ENCODE results near the gene MED13L.

MED13L gene

GRCh38 chr12:116180448-116180847, 97.0 kb downstream of the MED13L start:
- no peak for DNase-seq (ENCODE audit: low read depth)

GRCh38 chr12:116179384-116179783, 98.1 kb downstream of the MED13L start:
- DNase-seq (ENCODE audit: low read depth), result no peak

GRCh38 chr12:116177017-116177416, 100.5 kb downstream of the MED13L start:
- no peak for DNase-seq (ENCODE audit: low read depth)

GRCh38 chr12:116174904-116175303, 102.6 kb downstream of the MED13L start:
- no peak for DNase-seq (ENCODE audit: low read depth)

GRCh38 chr12:116174006-116174405, 103.5 kb downstream of the MED13L start:
- no peak for DNase-seq (ENCODE audit: low read depth)

GRCh38 chr12:116172224-116172849, 105.2 kb downstream of the MED13L start:
- DNase-seq (ENCODE audit: low read depth), result no peak

GRCh38 chr12:116171549-116171948, 105.9 kb downstream of the MED13L start:
- DNase-seq (ENCODE audit: low read depth), result no peak

GRCh38 chr12:116169071-116169470, 108.4 kb downstream of the MED13L start:
- no peak for DNase-seq (ENCODE audit: low read depth)

- DNase-seq (ENCODE audit: low read depth), result no peak
These were observed 111.2 kb downstream of the MED13L start for GRCh38 chr12:116166306-116166705.

- DNase-seq (ENCODE audit: low read depth), result no peak
These were observed 112.5 kb downstream of the MED13L start for GRCh38 chr12:116165036-116165425.

GRCh38 chr12:116164250-116165035, 113.0 kb downstream of the MED13L start:
- DNase-seq (ENCODE audit: low read depth), result no peak

GRCh38 chr12:116162071-116162470, 115.4 kb downstream of the MED13L start:
- no peak for DNase-seq (ENCODE audit: low read depth)

- no peak for DNase-seq (ENCODE audit: low read depth)
These were observed 115.9 kb downstream of the MED13L start for GRCh38 chr12:116161588-116161987.

GRCh38 chr12:116160883-116161458, 116.5 kb downstream of the MED13L start:
- no peak for DNase-seq (ENCODE audit: low read depth)

GRCh38 chr12:116160231-116160630, 117.3 kb downstream of the MED13L start:
- DNase-seq (ENCODE audit: low read depth), result no peak

- DNase-seq (ENCODE audit: low read depth), result no peak
These were observed 117.8 kb downstream of the MED13L start for GRCh38 chr12:116159593-116160200.

- no peak for DNase-seq (ENCODE audit: low read depth)
These were observed 118.3 kb downstream of the MED13L start for GRCh38 chr12:116159175-116159574.

GRCh38 chr12:116157845-116158267, 119.6 kb downstream of the MED13L start:
- DNase-seq (ENCODE audit: low read depth), result no peak

- DNase-seq (ENCODE audit: low read depth), result no peak
These were observed 120.9 kb downstream of the MED13L start for GRCh38 chr12:116156614-116157013.

GRCh38 chr12:116155383-116155782, 122.1 kb downstream of the MED13L start:
- DNase-seq (ENCODE audit: low read depth), result no peak

- DNase-seq (ENCODE audit: low read depth), result no peak
These were observed 123.5 kb downstream of the MED13L start for GRCh38 chr12:116153983-116154382.

- no peak for DNase-seq (ENCODE audit: low read depth)
These were observed 124.4 kb downstream of the MED13L start for GRCh38 chr12:116153113-116153512.

GRCh38 chr12:116152268-116152667, 125.2 kb downstream of the MED13L start:
- DNase-seq (ENCODE audit: low read depth), result no peak
